ENCODE measurements around the gene GNG7. TPM values are rescaled to one million over a fixed set of nuclear protein-coding genes. Genes with fewer than 3 reads are reported as not detected.

GNG7 gene
- polyA plus RNA-seq, 3 donors = 1.1 to 1.6 (median 1.3) TPM

DNA sequence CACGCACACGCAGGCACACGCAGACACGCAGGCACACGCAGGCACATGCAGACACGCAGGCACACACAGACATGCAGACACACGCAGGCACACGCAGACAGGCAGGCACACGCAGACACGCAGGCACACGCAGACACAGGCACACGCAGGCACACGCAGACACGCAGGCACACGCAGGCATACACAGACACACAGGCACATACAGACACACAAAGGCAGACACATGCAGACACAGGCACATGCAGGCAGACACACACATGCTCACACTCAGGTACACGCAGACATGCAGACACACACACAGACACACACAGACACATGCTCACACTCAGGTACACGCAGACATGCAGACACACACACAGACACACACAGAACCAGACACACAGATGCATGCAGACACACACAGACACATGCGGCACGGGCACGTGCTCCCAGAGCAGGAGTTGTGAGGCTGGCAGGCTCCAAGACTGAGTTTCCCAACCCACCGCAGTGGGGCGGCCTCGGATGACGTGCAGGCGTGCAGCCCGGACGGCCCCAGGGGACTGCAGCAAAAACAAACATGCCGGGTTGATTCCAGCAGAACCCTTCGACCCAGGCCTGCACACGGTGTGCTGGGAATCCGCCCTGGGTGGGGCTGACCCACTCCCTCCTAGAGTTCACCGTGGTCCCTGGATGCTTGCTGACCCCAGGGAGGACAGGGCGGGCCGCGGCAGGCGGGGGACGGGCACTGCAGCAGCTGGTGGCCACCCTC, 126.6 kb downstream of the GNG7 start:
- peak overlapping the region in 1 of 7 donors; percentile 21 for H3K27ac Mint-ChIP-seq

DNA sequence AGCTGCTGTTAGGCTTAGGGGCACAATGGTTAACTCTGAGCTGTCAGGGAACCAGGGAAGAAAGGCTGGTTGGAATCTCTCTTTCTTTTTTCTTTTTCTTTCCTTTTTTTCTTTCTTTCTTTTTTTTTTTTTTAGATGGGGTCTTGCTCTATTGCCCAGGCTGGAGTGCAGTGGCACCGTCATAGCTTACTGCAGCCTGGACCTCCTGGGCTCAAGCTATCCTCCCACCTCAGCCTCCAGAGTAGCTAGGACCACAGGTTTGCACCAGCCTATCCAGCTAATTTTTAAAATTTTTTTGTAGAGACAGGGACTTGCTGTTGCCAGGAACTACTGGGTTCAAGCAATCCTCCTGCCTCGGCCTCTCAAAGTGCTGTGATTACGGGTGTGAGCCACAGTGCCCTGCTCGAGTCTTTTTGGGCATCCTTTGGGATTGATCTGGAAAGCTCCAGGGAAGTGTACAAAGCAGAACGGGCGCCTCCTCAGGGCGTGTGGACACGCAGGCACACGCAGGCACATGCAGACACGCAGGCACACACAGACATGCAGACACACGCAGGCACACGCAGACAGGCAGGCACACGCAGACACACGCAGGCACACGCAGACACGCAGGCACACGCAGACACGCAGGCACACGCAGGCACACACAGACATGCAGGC, 127.4 kb downstream of the GNG7 start:
- H3K27ac ChIP-seq (ENCODE audit: low read depth in 1 of 2, low read length in 2 of 2) = no peak overlapping the region
- TF ChIP-seq, protein P1, sequence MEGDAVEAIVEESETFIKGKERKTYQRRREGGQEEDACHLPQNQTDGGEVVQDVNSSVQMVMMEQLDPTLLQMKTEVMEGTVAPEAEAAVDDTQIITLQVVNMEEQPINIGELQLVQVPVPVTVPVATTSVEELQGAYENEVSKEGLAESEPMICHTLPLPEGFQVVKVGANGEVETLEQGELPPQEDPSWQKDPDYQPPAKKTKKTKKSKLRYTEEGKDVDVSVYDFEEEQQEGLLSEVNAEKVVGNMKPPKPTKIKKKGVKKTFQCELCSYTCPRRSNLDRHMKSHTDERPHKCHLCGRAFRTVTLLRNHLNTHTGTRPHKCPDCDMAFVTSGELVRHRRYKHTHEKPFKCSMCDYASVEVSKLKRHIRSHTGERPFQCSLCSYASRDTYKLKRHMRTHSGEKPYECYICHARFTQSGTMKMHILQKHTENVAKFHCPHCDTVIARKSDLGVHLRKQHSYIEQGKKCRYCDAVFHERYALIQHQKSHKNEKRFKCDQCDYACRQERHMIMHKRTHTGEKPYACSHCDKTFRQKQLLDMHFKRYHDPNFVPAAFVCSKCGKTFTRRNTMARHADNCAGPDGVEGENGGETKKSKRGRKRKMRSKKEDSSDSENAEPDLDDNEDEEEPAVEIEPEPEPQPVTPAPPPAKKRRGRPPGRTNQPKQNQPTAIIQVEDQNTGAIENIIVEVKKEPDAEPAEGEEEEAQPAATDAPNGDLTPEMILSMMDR (IDR thresholded peaks at IDR 0.05) = no peak
- peaks cover 3 to 15% (median 12%) of the 10 kb centered on the region in 7 donors for H3K9me3 Mint-ChIP-seq
- no peaks in the 10 kb centered on the region for H3K36me3 ChIP-seq (replicated peaks in 1 of 2; ENCODE audit: control insufficient read depth in 1 of 2, insufficient read depth in 2 of 2, low read length in 2 of 2)
- no peak for DNase-seq
- H2AFZ ChIP-seq (ENCODE audit: insufficient read depth, low read depth, low read length, poor library complexity, severe bottlenecking) = no peak overlapping the region
- H3K4me1 Mint-ChIP-seq = peaks cover 14% of the 10 kb centered on the region
- intact Hi-C loops (cut with micrococcal nuclease) = loop anchor here in 1 of 2 donors (5.0 kb wide), 1 partner anchor 57 kb away; no protein-coding TSS in a partner anchor
- H3K36me3 Mint-ChIP-seq = peaks cover 0 to 6% of the 10 kb centered on the region in 2 donors
- H3K9me3 ChIP-seq (replicated peaks in 1 of 2; ENCODE audit: control insufficient read depth in 1 of 2, insufficient read depth in 1 of 2, low read length in 2 of 2) = peaks cover 3 to 7% of the 10 kb centered on the region in 2 donors
- H4K20me1 ChIP-seq (ENCODE audit: insufficient read depth, low read length) = no peaks in the 10 kb centered on the region
- no peak overlapping the region for H3K4me2 ChIP-seq (replicated peaks; ENCODE audit: extremely low read depth, low read length, poor library complexity, severe bottlenecking)
- no peak overlapping the region for H3K4me3 ChIP-seq (replicated peaks in 1 of 3; ENCODE audit: low read depth in 2 of 3, low read length in 3 of 3)
- no peaks in the 10 kb centered on the region for H3K79me2 ChIP-seq (ENCODE audit: insufficient read depth, low read length)
- peaks cover 5 to 19% (median 9%) of the 10 kb centered on the region in 3 donors for H3K27me3 Mint-ChIP-seq (ENCODE audit: low read depth in 3 of 3)
- H3K4me1 ChIP-seq (ENCODE audit: control insufficient read depth in 1 of 2, insufficient read depth in 2 of 2, low read length in 2 of 2) = peaks cover 12 to 14% of the 10 kb centered on the region in 2 donors
- 98% methylated on average over 18 of the region's 19 CpGs for WGBS (ENCODE audit: insufficient coverage)
- peaks cover 0 to 9% of the 10 kb centered on the region in 2 donors for H3K27me3 ChIP-seq (ENCODE audit: control insufficient read depth in 2 of 2, insufficient read depth in 2 of 2, low read length in 2 of 2)
- H3K27ac Mint-ChIP-seq = no peak overlapping the region
- no peak overlapping the region for H3K9ac ChIP-seq (ENCODE audit: insufficient read depth, low read length, poor library complexity, severe bottlenecking)
- no peak overlapping the region for H3K4me3 Mint-ChIP-seq

More for the DNA sequence above, 126.6 kb downstream of the GNG7 start:
- Mint-ChIP-seq H3K9me3 (peaks cover 0 to 11% (median 5%) of the 10 kb centered on the region in 7 donors), H3K36me3 (peaks cover 0 to 3% of the 10 kb centered on the region in 2 donors), H3K4me1 (peaks cover 16% of the 10 kb centered on the region), H3K27me3 (ENCODE audit: low read depth in 3 of 3) (peaks cover 5 to 19% (median 9%) of the 10 kb centered on the region in 3 donors), H3K4me3 (no peak overlapping the region)
- Histone ChIP-seq H2AFZ (ENCODE audit: insufficient read depth, low read depth, low read length, poor library complexity, severe bottlenecking) (no peak overlapping the region), H4K20me1 (ENCODE audit: insufficient read depth, low read length) (no peaks in the 10 kb centered on the region), H3K4me2 (replicated peaks; ENCODE audit: extremely low read depth, low read length, poor library complexity, severe bottlenecking) (no peak overlapping the region), H3K79me2 (ENCODE audit: insufficient read depth, low read length) (no peaks in the 10 kb centered on the region), H3K4me1 (ENCODE audit: control insufficient read depth in 1 of 2, insufficient read depth in 2 of 2, low read length in 2 of 2) (peaks cover 12 to 14% of the 10 kb centered on the region in 2 donors), H3K9me3 (replicated peaks in 1 of 2; ENCODE audit: control insufficient read depth in 1 of 2, insufficient read depth in 1 of 2, low read length in 2 of 2) (peaks cover 0 to 3% of the 10 kb centered on the region in 2 donors), H3K27me3 (ENCODE audit: control insufficient read depth in 2 of 2, insufficient read depth in 2 of 2, low read length in 2 of 2) (peaks cover 0 to 9% of the 10 kb centered on the region in 2 donors), H3K36me3 (replicated peaks in 1 of 2; ENCODE audit: control insufficient read depth in 1 of 2, insufficient read depth in 2 of 2, low read length in 2 of 2) (no peaks in the 10 kb centered on the region), H3K4me3 (replicated peaks in 1 of 3; ENCODE audit: low read depth in 2 of 3, low read length in 3 of 3) (no peak overlapping the region), H3K27ac (ENCODE audit: low read depth in 1 of 2, low read length in 2 of 2) (no peak overlapping the region), H3K9ac (ENCODE audit: insufficient read depth, low read length, poor library complexity, severe bottlenecking) (no peak overlapping the region)
- intact Hi-C loops (cut with micrococcal nuclease) = loop anchor here in 1 of 2 donors (5.0 kb wide), 1 partner anchor 56 kb away; no protein-coding TSS in a partner anchor
- 96% methylated on average over 31 of the region's 37 CpGs for WGBS (ENCODE audit: insufficient coverage)
- TF ChIP-seq, protein P1 (IDR thresholded peaks at IDR 0.05) = no peak
- no peak for DNase-seq
